ENCODE results near the gene KIF1B. TPM values are rescaled to one million over a fixed set of nuclear protein-coding genes. Genes with fewer than 3 reads are reported as not detected.

The KIF1B gene
- total and polyA plus RNA-seq, 10 of the 15 experiments (the other 5 are each of a cell fraction or from before 2014, with no cell fraction given): 2.1 to 16.5 (median 8.7) TPM

DNA sequence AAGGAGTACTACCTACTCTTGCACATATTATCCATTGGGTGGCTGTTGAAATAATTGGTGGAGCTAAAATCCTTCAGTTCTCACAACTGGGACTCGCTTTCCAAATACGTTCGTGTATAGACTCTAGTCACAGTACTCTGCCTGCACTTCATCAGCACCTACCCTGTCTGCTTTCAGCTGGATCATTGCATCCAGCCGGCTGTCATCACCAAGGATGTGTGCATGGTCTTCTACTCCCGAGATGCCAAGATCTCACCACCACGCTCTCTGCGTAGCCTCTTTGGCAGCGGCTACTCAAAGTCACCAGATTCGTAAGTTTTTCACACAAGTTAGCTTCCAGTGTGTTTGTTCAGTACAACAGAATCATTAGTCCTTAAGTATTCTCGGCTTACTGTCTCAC is 151.1 kb downstream of the KIF1B start:
- Histone ChIP-seq H3K9me3 (replicated peaks; ENCODE audit: control insufficient read depth, insufficient read depth, low read length) (no peaks in the 10 kb centered on the region), H3K36me3 (ENCODE audit: control insufficient read depth in 2 of 2, insufficient read depth in 2 of 2, low read length in 1 of 2) (peaks cover 0 to 2% of the 10 kb centered on the region in 2 experiments; a peak in 1 of 4 replicates), H3K79me2 (ENCODE audit: control insufficient read depth, insufficient read depth, low read length) (no peaks in the 10 kb centered on the region), H3K4me2 (ENCODE audit: control insufficient read depth, insufficient read depth) (no peak overlapping the region), H3K9ac (ENCODE audit: control insufficient read depth, insufficient read depth, low read length) (no peak overlapping the region), H3K4me1 (ENCODE audit: control insufficient read depth, insufficient read depth, low read length) (no peaks in the 10 kb centered on the region), H3K4me3 (no peak overlapping the region), H3K27ac (ENCODE audit: control insufficient read depth, insufficient read depth) (no peak overlapping the region), H2AFZ (ENCODE audit: control insufficient read depth, low read depth, low read length) (no peak overlapping the region), H3K27me3 (replicated peaks in 1 of 2; ENCODE audit: control insufficient read depth in 2 of 2, insufficient read depth in 2 of 2, low read length in 1 of 2) (no peaks in the 10 kb centered on the region), H4K20me1 (ENCODE audit: control insufficient read depth, insufficient read depth) (no peaks in the 10 kb centered on the region)
- intact Hi-C loops (cut with micrococcal nuclease; ENCODE audit: unreplicated experiment) (no loop called here), in situ Hi-C loops (cut with MboI) (no loop called here)
- BruUV-seq (replicated peaks): no TSS peak
- DNase-seq (ENCODE audit: low read depth, low spot score) (no peak), FAIRE-seq (no peak), ATAC-seq (no peak)
- RAD21 ChIA-PET (ENCODE audit: unreplicated experiment): no interaction called here
- 93% methylated on average over 10 of the region's 10 CpGs for WGBS (ENCODE audit: insufficient coverage, insufficient replicate concordance, low lambda C conversion rate, missing lambda C conversion rate)
- SMC1A ChIA-PET (ENCODE audit: uncharacterized antibody, unreplicated experiment): no interaction called here
- CTCF ChIA-PET: no interaction called here
- TF ChIP-seq BMI1 (IDR thresholded peaks at IDR 0.05; ENCODE audit: borderline replicate concordance) (no peak), ZNF24 (IDR thresholded peaks at IDR 0.05) (no peak)
- POLR2A ChIA-PET: no interaction called here

- WGBS (ENCODE audit: insufficient coverage, insufficient replicate concordance, low lambda C conversion rate, missing lambda C conversion rate): 74% methylated on average over 6 of the region's 6 CpGs
- no peaks in the 10 kb centered on the region for H4K20me1 ChIP-seq (ENCODE audit: control insufficient read depth, insufficient read depth)
- no peak overlapping the region for H3K27ac ChIP-seq (ENCODE audit: control insufficient read depth, insufficient read depth)
- intact Hi-C loops (cut with micrococcal nuclease; ENCODE audit: unreplicated experiment): no loop called here
- H3K4me3 ChIP-seq: no peak overlapping the region
- DNase-seq (ENCODE audit: low read depth, low spot score) (no peak), FAIRE-seq (no peak), ATAC-seq (no peak)
- H3K27me3 ChIP-seq (replicated peaks in 1 of 2; ENCODE audit: control insufficient read depth in 2 of 2, insufficient read depth in 2 of 2, low read length in 1 of 2): no peaks in the 10 kb centered on the region
- POLR2A ChIA-PET: no interaction called here
- SMC1A ChIA-PET (ENCODE audit: uncharacterized antibody, unreplicated experiment): no interaction called here
- no peaks in the 10 kb centered on the region for H3K4me1 ChIP-seq (ENCODE audit: control insufficient read depth, insufficient read depth, low read length)
- peaks cover 0 to 2% of the 10 kb centered on the region in 2 experiments; a peak in 2 of 4 replicates for H3K36me3 ChIP-seq (ENCODE audit: control insufficient read depth in 2 of 2, insufficient read depth in 2 of 2, low read length in 1 of 2)
- RAD21 ChIA-PET (ENCODE audit: unreplicated experiment): no interaction called here
- H3K79me2 ChIP-seq (ENCODE audit: control insufficient read depth, insufficient read depth, low read length): no peaks in the 10 kb centered on the region
- H3K4me2 ChIP-seq (ENCODE audit: control insufficient read depth, insufficient read depth): no peak overlapping the region
- H3K9me3 ChIP-seq (replicated peaks; ENCODE audit: control insufficient read depth, insufficient read depth, low read length): no peaks in the 10 kb centered on the region
- BruUV-seq (replicated peaks): no TSS peak
- CTCF ChIA-PET: no interaction called here
- H3K9ac ChIP-seq (ENCODE audit: control insufficient read depth, insufficient read depth, low read length): no peak overlapping the region
- no peak overlapping the region for H2AFZ ChIP-seq (ENCODE audit: control insufficient read depth, low read depth, low read length)
- in situ Hi-C loops (cut with MboI): no loop called here
- no peak for TF ChIP-seq CBFB (IDR thresholded peaks at IDR 0.05; ENCODE audit: low read depth)
- no peak for TF ChIP-seq POLR2AphosphoS5 (IDR thresholded peaks at IDR 0.05; ENCODE audit: low read length)
- TF ChIP-seq ZBED1 (IDR thresholded peaks at IDR 0.05; ENCODE audit: borderline replicate concordance): no peak
- TF ChIP-seq BCL11A (IDR thresholded peaks at IDR 0.05; ENCODE audit: low read depth, low read length): no peak
- TF ChIP-seq RFX5 (IDR thresholded peaks at IDR 0.05; ENCODE audit: low read depth, low read length): no peak
- TF ChIP-seq E2F4 (IDR thresholded peaks at IDR 0.05; ENCODE audit: low read depth, low read length): no peak
- TF ChIP-seq, protein P1, sequence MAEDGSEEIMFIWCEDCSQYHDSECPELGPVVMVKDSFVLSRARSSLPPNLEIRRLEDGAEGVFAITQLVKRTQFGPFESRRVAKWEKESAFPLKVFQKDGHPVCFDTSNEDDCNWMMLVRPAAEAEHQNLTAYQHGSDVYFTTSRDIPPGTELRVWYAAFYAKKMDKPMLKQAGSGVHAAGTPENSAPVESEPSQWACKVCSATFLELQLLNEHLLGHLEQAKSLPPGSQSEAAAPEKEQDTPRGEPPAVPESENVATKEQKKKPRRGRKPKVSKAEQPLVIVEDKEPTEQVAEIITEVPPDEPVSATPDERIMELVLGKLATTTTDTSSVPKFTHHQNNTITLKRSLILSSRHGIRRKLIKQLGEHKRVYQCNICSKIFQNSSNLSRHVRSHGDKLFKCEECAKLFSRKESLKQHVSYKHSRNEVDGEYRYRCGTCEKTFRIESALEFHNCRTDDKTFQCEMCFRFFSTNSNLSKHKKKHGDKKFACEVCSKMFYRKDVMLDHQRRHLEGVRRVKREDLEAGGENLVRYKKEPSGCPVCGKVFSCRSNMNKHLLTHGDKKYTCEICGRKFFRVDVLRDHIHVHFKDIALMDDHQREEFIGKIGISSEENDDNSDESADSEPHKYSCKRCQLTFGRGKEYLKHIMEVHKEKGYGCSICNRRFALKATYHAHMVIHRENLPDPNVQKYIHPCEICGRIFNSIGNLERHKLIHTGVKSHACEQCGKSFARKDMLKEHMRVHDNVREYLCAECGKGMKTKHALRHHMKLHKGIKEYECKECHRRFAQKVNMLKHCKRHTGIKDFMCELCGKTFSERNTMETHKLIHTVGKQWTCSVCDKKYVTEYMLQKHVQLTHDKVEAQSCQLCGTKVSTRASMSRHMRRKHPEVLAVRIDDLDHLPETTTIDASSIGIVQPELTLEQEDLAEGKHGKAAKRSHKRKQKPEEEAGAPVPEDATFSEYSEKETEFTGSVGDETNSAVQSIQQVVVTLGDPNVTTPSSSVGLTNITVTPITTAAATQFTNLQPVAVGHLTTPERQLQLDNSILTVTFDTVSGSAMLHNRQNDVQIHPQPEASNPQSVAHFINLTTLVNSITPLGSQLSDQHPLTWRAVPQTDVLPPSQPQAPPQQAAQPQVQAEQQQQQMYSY (CRISPR knock-in tag; IDR thresholded peaks at IDR 0.05): no peak
- TF ChIP-seq HCFC1 (IDR thresholded peaks at IDR 0.05; ENCODE audit: low read length): no peak
- no peak for TF ChIP-seq POLR2A (IDR thresholded peaks at IDR 0.05; ENCODE audit: low read depth, low read length)
- TF ChIP-seq HDAC6 (IDR thresholded peaks at IDR 0.05; ENCODE audit: unreplicated experiment): no peak
- no peak for TF ChIP-seq SP1 (IDR thresholded peaks at IDR 0.05; ENCODE audit: low read depth, low read length)
- TF ChIP-seq ZNF384 (IDR thresholded peaks at IDR 0.05; ENCODE audit: borderline replicate concordance, low read depth, low read length): no peak
These were observed 157.8 kb downstream of the KIF1B start for GRCh38 chr1:10368194-10368593.
